CD4-positive, alpha-beta T cell treated with Interleukin-15 for 4 hours (primary cell): Measurements from ENCODE around the gene CNGA3.

Experiments
- DNase-seq: peaks from one replicate; pipeline ENCODE4 v3.0.0-alpha.2; 2020; ENCODE audit warnings: low spot score

CNGA3 gene

GRCh38 chr2:98329549-98329948, 16.7 kb upstream of the CNGA3 start:
- DNase-seq = no peak

GRCh38 chr2:98332989-98333388, 13.3 kb upstream of the CNGA3 start:
- no peak for DNase-seq

GRCh38 chr2:98333922-98334321, 12.3 kb upstream of the CNGA3 start:
- no peak for DNase-seq

DNA sequence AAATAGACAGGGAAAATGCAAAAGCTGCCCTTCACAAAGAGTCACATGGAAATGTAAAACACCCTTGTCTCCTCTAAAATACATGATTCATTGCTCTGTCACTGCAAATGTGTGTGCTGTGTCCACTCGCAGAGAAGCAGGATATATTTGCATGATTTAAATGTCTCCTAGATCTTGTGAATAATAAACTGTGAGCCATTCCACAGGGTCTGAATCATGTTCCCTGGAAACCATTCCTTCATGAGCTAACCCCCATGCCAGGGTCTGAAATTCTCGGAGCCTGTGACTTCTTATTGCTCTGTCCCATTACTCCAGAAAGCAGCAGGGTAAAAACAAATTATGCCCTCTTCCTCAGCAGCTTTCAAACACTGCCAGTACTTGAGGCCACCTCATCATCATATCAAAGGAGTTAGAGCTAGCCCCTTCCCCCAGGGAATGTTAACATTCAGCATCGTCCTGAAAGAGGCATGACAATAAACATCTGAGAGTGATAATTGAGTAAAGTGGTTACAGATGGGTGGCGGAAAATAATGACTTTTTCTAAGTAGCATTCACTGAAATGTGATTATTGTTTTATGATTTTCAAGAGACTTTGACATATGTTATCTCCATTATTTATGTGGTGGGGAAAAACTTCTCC, 11.7 kb upstream of the CNGA3 start:
- DNase-seq = no peak

DNA sequence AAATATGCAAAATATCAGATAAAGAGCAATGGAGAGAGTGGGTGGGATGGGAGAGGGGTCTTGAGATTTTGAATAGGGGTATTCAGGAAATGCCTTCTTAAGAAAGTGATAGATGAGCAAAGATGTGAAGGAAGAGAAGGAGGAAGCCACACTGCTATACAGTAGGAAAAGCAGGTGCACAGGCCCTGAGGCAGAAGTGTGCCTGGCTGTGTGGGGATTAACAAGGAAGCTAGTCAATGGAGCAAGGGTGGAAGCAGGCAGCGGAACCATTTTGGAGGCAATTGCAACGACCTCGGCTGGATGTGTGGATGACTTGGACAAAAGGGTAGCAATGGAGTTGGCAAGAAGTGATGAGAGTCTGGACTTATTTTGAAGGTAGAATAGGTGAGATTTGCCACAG, 11.0 kb upstream of the CNGA3 start:
- no peak for DNase-seq

- DNase-seq = no peak
Observed at GRCh38 chr2:98341241-98341640, 5.0 kb upstream of the CNGA3 start.

GRCh38 chr2:98343285-98343684, 3.0 kb upstream of the CNGA3 start:
- no peak for DNase-seq

DNA sequence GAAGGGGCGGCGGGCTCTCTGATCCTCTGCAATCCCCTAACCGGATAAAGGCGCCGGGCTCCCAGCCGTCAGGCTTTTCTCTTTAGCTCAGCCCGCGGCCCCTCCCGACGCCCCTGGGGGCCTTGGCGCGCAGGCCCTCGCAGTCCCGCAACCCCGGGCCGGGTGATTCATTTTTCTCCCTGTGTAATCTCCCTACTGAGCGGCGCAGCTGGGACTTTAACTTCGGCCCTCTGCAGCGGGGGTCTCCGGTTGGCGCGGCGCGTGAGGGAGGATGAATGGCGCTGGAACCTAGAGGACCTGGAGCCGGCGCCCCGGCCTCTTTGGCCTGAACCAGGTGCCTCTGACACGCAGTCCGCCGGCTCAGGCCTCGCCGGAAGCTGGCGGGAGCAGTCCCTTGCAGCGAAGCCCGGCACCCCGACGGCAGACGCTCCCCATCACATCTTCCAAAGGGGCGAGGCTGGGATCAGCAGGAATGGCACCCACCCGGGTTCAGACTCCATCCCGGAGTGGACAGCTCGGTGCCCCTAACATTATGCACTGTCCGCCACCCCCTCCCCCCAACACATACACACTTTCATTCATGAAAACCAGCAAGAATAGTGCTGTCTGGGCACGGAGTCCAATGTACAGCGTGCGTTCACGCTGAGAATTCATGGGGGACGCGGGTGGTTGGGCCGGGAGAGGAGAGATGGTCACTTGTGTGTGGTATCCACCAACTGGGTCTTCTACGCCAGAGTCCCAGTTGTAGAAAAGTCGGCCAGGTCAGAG, 1.2 kb downstream of the CNGA3 start:
- DNase-seq = no peak

DNA sequence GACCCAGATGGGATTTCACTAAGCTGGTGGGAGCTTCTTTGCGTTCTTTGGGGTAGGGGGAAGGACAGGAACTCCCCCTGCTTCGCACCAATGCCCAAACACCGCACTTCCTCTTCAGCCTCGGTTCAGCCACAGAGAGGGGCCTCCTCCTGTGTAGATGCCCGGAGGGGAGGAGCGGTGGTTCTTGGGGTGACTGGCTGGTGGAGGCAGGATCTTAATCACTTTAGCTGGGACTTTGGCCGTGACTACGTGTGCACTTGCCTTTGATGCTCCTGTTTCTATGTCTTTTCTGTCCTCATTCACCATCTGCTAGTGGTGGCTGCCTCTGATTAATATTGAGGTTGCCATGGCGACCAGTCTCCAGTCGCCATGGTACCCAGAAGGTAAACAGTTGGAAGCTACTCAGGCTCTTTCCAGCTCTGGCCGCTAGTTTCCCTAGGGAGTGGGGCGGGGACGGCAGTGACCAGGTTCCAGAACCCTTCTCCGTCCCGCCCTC, 1.9 kb downstream of the CNGA3 start:
- DNase-seq = no peak

DNA sequence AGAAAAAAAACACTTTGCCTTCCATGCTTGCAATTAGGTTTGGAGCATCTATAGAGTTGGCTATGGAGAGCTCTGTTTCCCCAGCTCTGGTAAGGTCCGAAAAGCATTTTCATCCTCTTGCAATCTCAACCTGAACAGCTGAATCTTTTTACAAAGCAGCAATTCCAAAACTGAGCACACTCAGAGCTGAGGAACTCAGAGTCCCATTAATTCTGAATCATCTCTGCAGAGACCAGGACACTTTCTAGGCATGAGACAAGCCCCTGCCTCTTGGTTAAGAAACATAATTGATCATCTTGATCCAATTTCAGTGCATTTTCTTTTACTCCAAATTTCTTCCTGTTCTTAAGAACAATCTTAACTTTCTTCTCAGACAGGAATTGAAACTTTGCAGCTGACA, 4.2 kb downstream of the CNGA3 start:
- no peak for DNase-seq

DNA sequence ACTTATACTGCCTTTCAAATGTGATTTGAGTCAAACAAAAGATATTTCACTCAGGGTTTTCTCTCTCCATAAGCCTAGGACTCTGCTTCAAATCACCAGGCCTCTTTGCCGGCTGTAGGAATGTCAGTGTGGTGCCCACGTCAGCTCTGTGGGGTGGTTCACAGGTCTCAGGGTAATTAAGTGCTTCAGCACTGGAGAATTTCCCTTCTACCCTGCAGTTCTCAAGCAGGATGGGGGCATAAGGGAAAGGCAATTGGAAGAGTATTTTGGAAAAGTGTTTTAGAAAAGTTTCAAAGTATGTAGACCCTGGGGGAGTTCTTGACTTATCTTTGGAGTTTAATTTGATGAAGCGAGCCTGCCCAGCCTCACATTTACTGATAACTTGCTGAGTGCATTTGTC, 9.6 kb downstream of the CNGA3 start:
- no peak for DNase-seq

GRCh38 chr2:98356729-98357128, 10.5 kb downstream of the CNGA3 start:
- DNase-seq = no peak

GRCh38 chr2:98357849-98358248, 11.6 kb downstream of the CNGA3 start:
- no peak for DNase-seq

DNA sequence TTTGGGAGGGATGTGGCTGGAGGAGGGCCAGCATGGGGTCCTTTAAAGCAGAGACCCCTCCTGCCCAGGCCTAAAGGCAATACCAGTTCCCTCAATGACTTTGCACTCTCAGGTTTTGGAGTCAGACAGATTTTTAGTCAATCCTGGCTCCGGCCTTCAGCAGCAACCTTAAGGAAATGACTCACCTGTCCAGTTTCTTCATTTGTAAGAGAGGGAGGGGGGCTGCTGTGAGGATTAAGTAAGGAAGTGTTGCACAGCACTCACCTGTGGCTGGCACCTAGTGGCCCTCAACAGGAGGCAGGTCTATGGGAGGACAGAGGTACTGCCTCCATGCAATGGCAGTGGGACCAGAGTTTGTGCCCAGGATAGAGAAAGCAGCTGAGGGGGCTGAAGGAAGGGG, 13.7 kb downstream of the CNGA3 start:
- no peak for DNase-seq

DNA sequence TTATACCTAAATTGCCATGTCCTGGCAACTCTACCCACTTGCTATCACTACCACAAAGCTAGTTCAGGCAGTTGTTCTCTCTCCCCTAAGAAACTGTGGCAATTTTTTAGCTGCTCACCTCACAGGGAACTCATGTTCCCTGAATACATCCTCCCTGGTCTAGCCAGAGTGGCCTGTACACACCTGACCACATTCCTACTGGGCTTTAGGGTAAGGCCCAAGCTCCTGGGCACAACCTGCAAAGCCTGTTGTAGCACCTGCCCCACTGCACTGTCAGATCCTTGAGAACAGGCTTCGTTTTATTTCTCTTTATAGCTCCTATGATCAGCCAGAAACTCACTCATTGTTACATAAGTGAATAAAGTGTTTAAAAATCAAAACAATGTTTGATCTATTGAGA, 21.5 kb downstream of the CNGA3 start:
- DNase-seq = no peak

GRCh38 chr2:98369710-98370239, 23.5 kb downstream of the CNGA3 start:
- DNase-seq = no peak

- no peak for DNase-seq
Observed at GRCh38 chr2:98372121-98372520, 25.9 kb downstream of the CNGA3 start.

GRCh38 chr2:98372579-98372978, 26.3 kb downstream of the CNGA3 start:
- DNase-seq = no peak

GRCh38 chr2:98374286-98374685, 28.0 kb downstream of the CNGA3 start:
- no peak for DNase-seq

DNA sequence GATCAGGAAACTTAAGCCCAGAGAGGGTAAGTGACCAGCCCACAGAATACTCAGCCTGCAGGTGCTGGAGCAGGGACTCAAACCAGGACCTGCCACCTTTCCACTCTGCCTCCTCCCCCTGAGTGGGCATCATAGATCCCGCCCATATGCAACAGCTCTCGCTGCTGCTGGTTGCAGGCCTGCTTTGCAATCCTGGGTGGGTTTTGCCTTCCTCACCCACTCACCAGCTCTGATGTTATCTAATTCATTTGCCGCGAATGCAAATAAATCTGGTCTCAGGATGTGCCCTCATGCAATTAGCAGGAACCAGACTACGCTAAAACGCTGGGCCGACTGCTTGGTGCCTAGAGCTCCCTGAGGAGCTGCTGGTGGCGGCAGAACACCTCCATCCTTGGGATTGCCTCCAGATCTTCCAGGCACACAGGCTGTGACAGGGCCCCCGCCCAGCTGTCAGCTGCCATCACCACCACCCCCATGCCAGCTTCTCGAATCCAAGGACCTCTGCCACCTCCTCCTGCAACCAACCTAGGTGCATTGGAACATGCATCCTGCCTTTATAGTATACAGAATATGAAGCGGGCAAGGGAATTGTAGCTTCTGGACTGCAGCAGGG, 28.8 kb downstream of the CNGA3 start:
- no peak for DNase-seq

DNA sequence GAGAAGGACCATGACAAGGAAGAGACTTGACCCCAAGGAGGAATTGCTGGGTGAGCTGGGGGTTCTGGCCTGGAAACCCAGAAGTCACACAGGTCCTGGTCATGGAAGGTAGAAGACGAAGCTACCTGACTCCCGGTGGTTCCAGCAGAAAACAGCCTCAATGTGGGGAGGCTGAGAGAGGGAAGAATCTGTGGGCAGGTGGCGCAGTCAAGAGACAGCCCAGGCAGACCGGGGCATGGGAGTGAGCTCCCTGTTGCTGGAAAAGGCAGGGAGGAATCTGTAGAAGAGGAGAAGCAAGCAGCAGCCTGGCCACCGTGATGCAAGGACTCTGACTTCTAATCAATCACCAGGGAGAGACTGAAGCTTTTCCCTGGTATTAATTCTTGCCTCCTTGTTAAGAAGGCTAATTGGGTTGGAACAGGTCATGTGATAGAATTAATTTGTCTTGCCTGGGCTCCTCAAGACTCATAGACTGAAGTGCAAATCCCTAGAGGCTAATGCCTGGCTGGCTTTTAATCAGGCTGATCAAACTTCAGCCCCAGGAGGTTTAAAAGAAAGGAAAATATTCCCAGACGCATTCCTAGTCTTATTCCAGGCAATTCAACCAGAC, 30.1 kb downstream of the CNGA3 start:
- no peak for DNase-seq

DNA sequence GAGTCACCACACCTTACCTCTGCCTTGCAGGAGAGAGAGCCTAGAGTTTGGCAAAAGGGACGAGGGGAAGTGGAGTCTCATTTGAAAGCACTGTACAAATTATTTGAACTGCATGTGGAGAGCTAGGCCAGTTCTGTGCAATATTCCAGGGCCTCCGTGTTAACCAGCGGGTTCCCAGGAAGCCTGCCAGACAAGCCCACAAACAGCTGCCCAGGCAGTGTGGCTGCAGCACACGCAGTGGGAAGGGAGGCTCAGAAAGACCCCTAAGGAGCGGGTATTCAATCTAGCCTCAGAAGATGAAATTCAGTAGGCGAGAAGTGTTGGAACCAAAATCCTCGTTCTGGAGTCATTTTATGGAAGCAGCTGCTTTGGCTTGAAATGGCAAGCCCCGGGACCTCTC, 30.7 kb downstream of the CNGA3 start:
- DNase-seq = no peak

- no peak for DNase-seq
Observed at GRCh38 chr2:98377544-98377943, 31.3 kb downstream of the CNGA3 start.
